Endothelial cell of umbilical vein (primary cell): ENCODE measurements around the gene GOLGA6L10. TPM values are rescaled to one million over a fixed set of nuclear protein-coding genes. Genes with fewer than 3 reads are reported as not detected.
"Not testable (repeated sequence)": the region's sequence is repeated elsewhere in the genome, so short reads cannot be mapped to it uniquely, and the experiment has no call there.

Source experiments
- BruUV-seq: library from RNA; stranded (reverse); fragments of 400-500 nt; replicated peaks from 2 replicates; lab custom pipeline; 2021; lab: Mats Ljungman, UMichigan
- CTCF ChIA-PET: fragments of 300-600, 350-600 bp; sonication (Branson Sonifier 250); formaldehyde crosslinking; loops from one replicate; lab custom pipeline; 2021; ENCODE audit warnings: antibody characterized with exemption, inconsistent platforms; lab: Charles Lee
- POLR2A ChIA-PET: fragments of 300-600, 350-600 bp; sonication (Branson Sonifier 250); formaldehyde crosslinking; loops from one replicate; lab custom pipeline; 2021; ENCODE audit warnings: antibody characterized with exemption, inconsistent platforms; lab: Charles Lee
- DNase-seq: peaks from one replicate; pipeline ENCODE4 v3.0.0-alpha.2; 2011; ENCODE audit warnings: low read depth, low spot score
- FAIRE-seq: peaks from 2 replicates; lab custom pipeline; 2011; peaks lifted over from hg19 to GRCh38; lab: Jason Lieb, UNC
- H2AFZ ChIP-seq: 2 replicates; pipeline ENCODE4 v1.6.0; 2012; ENCODE audit warnings: low read depth, low read length, control low read depth, inconsistent platforms
- H3K27ac ChIP-seq: 2 replicates; pipeline ENCODE4 v1.5.1; 2011; ENCODE audit warnings: low read depth, mild to moderate bottlenecking, control low read depth, low read length, moderate library complexity; ENCODE audit not compliant: insufficient read depth
- H3K27me3 ChIP-seq, 2 experiments: 2 replicates each; pipeline versions ENCODE4 v1.6.0 to v1.6.1; 2011; ENCODE audit warnings: low read length in 2 of 2, mixed read lengths in 1 of 2; ENCODE audit not compliant: control insufficient read depth in 2 of 2, insufficient read depth in 2 of 2
- H3K36me3 ChIP-seq, 2 experiments: 2 replicates in 1 of 2; 3 replicates in 1 of 2; pipeline ENCODE4 v1.5.1; 2011; ENCODE audit warnings: low read length in 2 of 2, mild to moderate bottlenecking in 1 of 2, moderate library complexity in 1 of 2; ENCODE audit not compliant: control insufficient read depth in 2 of 2, insufficient read depth in 2 of 2; ENCODE audit errors: extremely low read depth in 1 of 2
- H3K4me1 ChIP-seq: 3 replicates; pipeline ENCODE4 v1.5.1; 2011; ENCODE audit warnings: mild to moderate bottlenecking, low read length; ENCODE audit not compliant: control insufficient read depth, insufficient read depth; ENCODE audit errors: extremely low read depth
- H3K4me2 ChIP-seq: 2 replicates; pipeline ENCODE4 v1.6.1; 2011; ENCODE audit warnings: low read length, control low read depth, mixed read lengths; ENCODE audit not compliant: insufficient read depth
- H3K4me3 ChIP-seq, 3 experiments: fragments of 200-600 bp in 1 of 3; sonication (generic), shearing (Covaris generic) in 1 of 3; replicated peaks in 1 of 3; 2 replicates each; pipeline ENCODE4 v1.5.1; 2011 to 2016; ENCODE audit warnings: control low read depth in 3 of 3, low read length in 3 of 3, mild to moderate bottlenecking in 2 of 3, inconsistent platforms in 1 of 3, low read depth in 1 of 3, moderate library complexity in 1 of 3; ENCODE audit not compliant: insufficient read depth in 1 of 3
- H3K79me2 ChIP-seq: 2 replicates; pipeline ENCODE4 v1.6.0; 2012; ENCODE audit warnings: low read length, inconsistent platforms; ENCODE audit not compliant: control insufficient read depth, insufficient read depth
- H3K9ac ChIP-seq: replicated peaks from 2 replicates; pipeline ENCODE3; 2011; ENCODE audit warnings: low read length, control low read depth; ENCODE audit not compliant: insufficient read depth; ENCODE audit errors: extremely low read depth
- H3K9me1 ChIP-seq: replicated peaks from 3 replicates; pipeline ENCODE4 v1.6.0; 2011; ENCODE audit warnings: mild to moderate bottlenecking, low read length; ENCODE audit not compliant: control insufficient read depth, insufficient read depth; ENCODE audit errors: extremely low read depth
- H3K9me3 ChIP-seq: replicated peaks from 2 replicates; pipeline ENCODE4 v1.5.1; 2012; ENCODE audit warnings: low read length, inconsistent platforms; ENCODE audit not compliant: control insufficient read depth, insufficient read depth
- H4K20me1 ChIP-seq: replicated peaks from 2 replicates; pipeline ENCODE3; 2011; ENCODE audit warnings: mild to moderate bottlenecking, low read length; ENCODE audit not compliant: control insufficient read depth, insufficient read depth; ENCODE audit errors: extremely low read depth
- CTCF ChIP-seq, 2 donors: IDR thresholded peaks; 1 replicate in 1 of 2; 2 replicates in 1 of 2; pipeline ENCODE4 v1.5.1; 2011; ENCODE audit warnings: low read length in 2 of 2, mild to moderate bottlenecking in 2 of 2, moderate library complexity in 2 of 2, control low read depth in 1 of 2, inconsistent platforms in 1 of 2, low read depth in 1 of 2; ENCODE audit not compliant: insufficient read depth in 1 of 2; ENCODE audit errors: extremely low read depth in 1 of 2
- MAX ChIP-seq: IDR thresholded peaks from 2 replicates; pipeline ENCODE4 v1.6.1; 2011; ENCODE audit not compliant: insufficient read depth, insufficient read length
- POLR2A ChIP-seq: IDR thresholded peaks from 2 replicates; pipeline ENCODE4 v1.6.1; 2012; ENCODE audit warnings: low read depth, mild to moderate bottlenecking, control low read depth, low read length
- POLR2AphosphoS5 ChIP-seq: IDR thresholded peaks from 2 replicates; pipeline ENCODE4 v1.6.1; 2012; ENCODE audit warnings: low read depth, mild to moderate bottlenecking, control low read depth, low read length, moderate library complexity; ENCODE audit not compliant: insufficient read depth
- dilution Hi-C: fragments of 300-500 bp; cut with MboI; formaldehyde crosslinking; loops from one replicate; pipeline ENCODE4 v1.15.0; 2019; ENCODE audit warnings: low sequenced_read_pairs; ENCODE audit not compliant: extremely low pct_ligation_motif_present
- intact Hi-C: fragments of 100-400 bp; cut with micrococcal nuclease; formaldehyde crosslinking; loops from one replicate; pipeline ENCODE4 v1.10.0; 2022
- polyA plus RNA-seq, 4 experiments: library from polyadenylated mRNA; depleted of rRNA in 3 of 4; stranded (reverse) in 3 of 4; unstranded in 1 of 4; fragments of >200 nt; gene quantifications; 2 replicates each; pipeline versions ENCODE4 v1.2.1 to v1.2.3, GENCODE V29; 2011 to 2012; ENCODE audit warnings: missing spikeins in 1 of 4
- total RNA-seq: library from RNA; stranded (reverse); gene quantifications from 2 replicates; pipeline ENCODE4 v1.2.3, GENCODE V29; 2021

Gene GOLGA6L10
- total and polyA plus RNA-seq, 2 donors (not counting 3 experiments of a cell fraction or from before 2014, with no cell fraction given), result 1.2 to 3.9 TPM

- intact Hi-C loops (no loop called here), dilution Hi-C loops (no loop called here)
- no peak for TF ChIP-seq POLR2AphosphoS5
- TF ChIP-seq CTCF (IDR thresholded peaks at IDR 0.05; ENCODE audit: extremely low read depth in 1 of 2, insufficient read depth in 1 of 2, low read depth in 1 of 2, low read length in 2 of 2), result no peak
- TF ChIP-seq POLR2A, result no peak
- no peak for TF ChIP-seq MAX
- DNase-seq (no peak), FAIRE-seq (no peak)
- no TSS peak for BruUV-seq
- Histone ChIP-seq H3K9me3 (no peaks in the 10 kb centered on the region), H3K4me1 (no peaks in the 10 kb centered on the region), H3K4me3 (no peak overlapping the region), H3K4me2 (no peak overlapping the region), H3K79me2 (no peaks in the 10 kb centered on the region), H3K9ac (no peak overlapping the region), H4K20me1 (no peaks in the 10 kb centered on the region), H3K9me1 (no peaks in the 10 kb centered on the region), H3K36me3 (no peaks in the 10 kb centered on the region), H3K27ac (no peak overlapping the region), H2AFZ (no peak overlapping the region), H3K27me3 (no peaks in the 10 kb centered on the region)
- ChIA-PET POLR2A (no interaction called here), CTCF (interaction anchor here (0.6 kb wide), 1 partner anchor 922 kb away, joined by 3 read pairs; no protein-coding TSS in a partner anchor)
These were observed 44.4 kb upstream of the GOLGA6L10 start for GRCh38 chr15:82393671-82394070.

GRCh38 chr15:82392077-82392476 is 42.8 kb upstream of the GOLGA6L10 start:
- H2AFZ ChIP-seq, CTCF ChIA-PET, dilution Hi-C loops, H4K20me1 ChIP-seq, H3K4me2 ChIP-seq, H3K4me3 ChIP-seq, H3K27ac ChIP-seq, H3K27me3 ChIP-seq, FAIRE-seq, H3K36me3 ChIP-seq, POLR2A ChIA-PET, DNase-seq, H3K9me3 ChIP-seq, BruUV-seq, intact Hi-C loops, H3K9ac ChIP-seq, H3K9me1 ChIP-seq, H3K4me1 ChIP-seq, H3K79me2 ChIP-seq: not testable (repeated sequence)

- intact Hi-C loops, H3K4me3 ChIP-seq, H3K9me3 ChIP-seq, H3K9ac ChIP-seq, H3K36me3 ChIP-seq, FAIRE-seq, H3K27me3 ChIP-seq, H3K4me2 ChIP-seq, DNase-seq, POLR2A ChIA-PET, H2AFZ ChIP-seq, dilution Hi-C loops, H4K20me1 ChIP-seq, CTCF ChIA-PET, BruUV-seq, H3K9me1 ChIP-seq, H3K79me2 ChIP-seq, H3K27ac ChIP-seq, H3K4me1 ChIP-seq: not testable (repeated sequence)
These were observed 40.9 kb upstream of the GOLGA6L10 start for GRCh38 chr15:82390152-82390551.
